HTR-8/SVneo (cell line): ENCODE data around the gene ALK.
A peak's percentile ranks its signal among the peaks of the same experiment; 100 is the strongest.

Experiments used
- DNase-seq: peaks from one replicate; pipeline ENCODE4 v3.0.0; 2011; ENCODE audit warnings: low spot score, mixed read lengths; ENCODE audit not compliant: insufficient read length
- FAIRE-seq: peaks from 2 replicates; lab custom pipeline; 2011; peaks lifted over from hg19 to GRCh38; lab: Jason Lieb, UNC

The ALK gene

GRCh38 chr2:29165362-29166241 is 755.8 kb downstream of the ALK start:
- peak; percentile 44 for DNase-seq
- FAIRE-seq = peak; percentile 95

GRCh38 chr2:29164091-29164846 is 757.1 kb downstream of the ALK start:
- no peak for DNase-seq
- FAIRE-seq = no peak

- FAIRE-seq = no peak
- no peak for DNase-seq
These were observed 759.0 kb downstream of the ALK start for GRCh38 chr2:29162204-29162928.

GRCh38 chr2:29160184-29160583 is 761.2 kb downstream of the ALK start:
- no peak for DNase-seq
- no peak for FAIRE-seq

- FAIRE-seq (no peak), DNase-seq (no peak)
These were observed 762.3 kb downstream of the ALK start for GRCh38 chr2:29159125-29159524.

GRCh38 chr2:29157131-29157530 is 764.3 kb downstream of the ALK start:
- DNase-seq (no peak), FAIRE-seq (no peak)

GRCh38 chr2:29155578-29155977 is 765.8 kb downstream of the ALK start:
- FAIRE-seq (no peak), DNase-seq (no peak)

- FAIRE-seq (no peak), DNase-seq (no peak)
These were observed 766.8 kb downstream of the ALK start for GRCh38 chr2:29154610-29155009.

- DNase-seq (no peak), FAIRE-seq (no peak)
These were observed 773.4 kb downstream of the ALK start for GRCh38 chr2:29147963-29148362.

- DNase-seq (no peak), FAIRE-seq (no peak)
These were observed 775.2 kb downstream of the ALK start for GRCh38 chr2:29146197-29146596.

GRCh38 chr2:29143657-29144056 is 777.7 kb downstream of the ALK start:
- DNase-seq (no peak), FAIRE-seq (peak; percentile 20)
